RWPE1 (cell line): ENCODE measurements around the gene RANBP17.

Source experiments
- CTCF ChIA-PET: fragments of 350-600 bp; sonication (Branson Sonifier 250); formaldehyde crosslinking; extraction: SDS; loops from one replicate; lab custom pipeline; 2021; lab: Yijun Ruan, JAX
- POLR2A ChIA-PET: fragments of 400-600 bp; formaldehyde crosslinking; extraction: SDS; loops from one replicate; lab custom pipeline; 2020; ENCODE audit warnings: antibody characterized with exemption; ENCODE audit not compliant: low non-redundant PET; lab: Yijun Ruan, JAX
- DNase-seq: peaks from one replicate; pipeline ENCODE4 v3.0.0; 2012; ENCODE audit warnings: low spot score
- H3K27ac ChIP-seq: fragments of 450-650 bp; 2 replicates; pipeline ENCODE4 v1.5.1; 2017
- CTCF ChIP-seq: fragments of 450-650 bp; conservative IDR thresholded peaks from 2 replicates; pipeline ENCODE4 v1.5.1; 2017; ENCODE audit warnings: low read depth, mild to moderate bottlenecking

The RANBP17 gene

GRCh38 chr5:170861917-170862766, at the start of gene RANBP17:
TSS of gene RANBP17 (plus strand) at chr5:170862018.
- POLR2A ChIA-PET, result no interaction called here
- peak; percentile 63 for DNase-seq
- 0 out of 2 replicates have a peak, but pooled peaks have one; percentile 23 for TF ChIP-seq CTCF
- H3K27ac ChIP-seq, result peak within 1 kb of the TSS; percentile 77
- CTCF ChIA-PET, result no interaction called here

GRCh38 chr5:170813231-170813630, 48.6 kb upstream of the RANBP17 start:
- no peak for DNase-seq
- POLR2A ChIA-PET, result interaction anchor here (0.6 kb wide), 1 partner anchor 10 kb away, joined by 3 read pairs; no protein-coding TSS in a partner anchor
- TF ChIP-seq CTCF, result no peak
- H3K27ac ChIP-seq, result no peak overlapping the region
- CTCF ChIA-PET, result interaction anchor here (0.7 kb wide), 1 partner anchor 74 kb away, joined by 3 read pairs; no protein-coding TSS in a partner anchor

- no peak overlapping the region for H3K27ac ChIP-seq
- CTCF ChIA-PET, result no interaction called here
- POLR2A ChIA-PET, result no interaction called here
- no peak for DNase-seq
- TF ChIP-seq CTCF, result no peak
Observed at GRCh38 chr5:170817195-170817594, 44.6 kb upstream of the RANBP17 start.

GRCh38 chr5:170818232-170818631, 43.6 kb upstream of the RANBP17 start:
- no peak overlapping the region for H3K27ac ChIP-seq
- TF ChIP-seq CTCF, result no peak
- no peak for DNase-seq
- ChIA-PET POLR2A (no interaction called here), CTCF (no interaction called here)

GRCh38 chr5:170819824-170820223, 42.0 kb upstream of the RANBP17 start:
- no peak overlapping the region for H3K27ac ChIP-seq
- DNase-seq, result no peak
- no peak for TF ChIP-seq CTCF
- ChIA-PET POLR2A (no interaction called here), CTCF (interaction anchor here (0.8 kb wide), 1 partner anchor 1038 kb away, joined by 6 read pairs; no protein-coding TSS in a partner anchor)

- no peak overlapping the region for H3K27ac ChIP-seq
- no peak for TF ChIP-seq CTCF
- DNase-seq, result no peak
- ChIA-PET POLR2A (interaction anchor here (0.7 kb wide), 1 partner anchor 124 kb away, joined by 3 read pairs; no protein-coding TSS in a partner anchor), CTCF (no interaction called here)
Observed at GRCh38 chr5:170821257-170821800, 40.5 kb upstream of the RANBP17 start.
